ENCODE measurements around the gene PPP1R27. TPM values are rescaled to one million over a fixed set of nuclear protein-coding genes. Genes with fewer than 3 reads are reported as not detected.

Gene PPP1R27, protein sequence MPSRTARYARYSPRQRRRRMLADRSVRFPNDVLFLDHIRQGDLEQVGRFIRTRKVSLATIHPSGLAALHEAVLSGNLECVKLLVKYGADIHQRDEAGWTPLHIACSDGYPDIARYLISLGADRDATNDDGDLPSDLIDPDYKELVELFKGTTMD
- total RNA-seq, result not detected in 2 replicates

GRCh38 chr17:81834831-81835267, at the start of gene PPP1R27:
TSS of gene PPP1R27 (minus strand) at chr17:81835050. CDS start at chr17:81834953, 97 bp downstream.

DNA sequence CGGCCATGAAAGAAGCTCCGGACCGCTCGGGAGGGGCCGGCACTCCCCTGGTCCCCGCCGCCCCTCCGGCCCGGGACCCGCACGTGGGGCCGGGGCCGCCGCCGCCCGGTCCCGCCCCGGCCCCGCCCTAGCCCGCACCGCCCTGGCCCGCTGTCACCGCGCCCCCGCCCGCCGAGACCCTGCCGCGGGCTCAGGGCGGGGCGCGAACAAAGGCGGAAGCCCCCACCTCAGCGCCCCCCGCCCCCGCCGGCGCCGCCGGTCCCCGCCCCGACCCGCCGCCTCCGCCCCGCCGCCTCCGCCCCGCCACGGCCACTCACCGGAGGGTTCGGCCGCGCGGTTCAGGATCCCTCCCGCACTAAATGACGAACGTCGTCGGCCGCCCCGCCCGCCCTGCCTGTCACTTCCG, 36.1 kb upstream of the PPP1R27 start, which contains the start of gene ARHGDIA:
Gene ARHGDIA (minus strand): TSS at position 357 of the 406 bp plus-strand sequence. CDS start 1,407 bp downstream, outside the sequence.

GRCh38 chr17:81859906-81860755, 25.3 kb upstream of the PPP1R27 start, which contains the start of gene P4HB:
TSS of gene P4HB (minus strand) at chr17:81860535. CDS start at chr17:81860471, 64 bp downstream.

DNA sequence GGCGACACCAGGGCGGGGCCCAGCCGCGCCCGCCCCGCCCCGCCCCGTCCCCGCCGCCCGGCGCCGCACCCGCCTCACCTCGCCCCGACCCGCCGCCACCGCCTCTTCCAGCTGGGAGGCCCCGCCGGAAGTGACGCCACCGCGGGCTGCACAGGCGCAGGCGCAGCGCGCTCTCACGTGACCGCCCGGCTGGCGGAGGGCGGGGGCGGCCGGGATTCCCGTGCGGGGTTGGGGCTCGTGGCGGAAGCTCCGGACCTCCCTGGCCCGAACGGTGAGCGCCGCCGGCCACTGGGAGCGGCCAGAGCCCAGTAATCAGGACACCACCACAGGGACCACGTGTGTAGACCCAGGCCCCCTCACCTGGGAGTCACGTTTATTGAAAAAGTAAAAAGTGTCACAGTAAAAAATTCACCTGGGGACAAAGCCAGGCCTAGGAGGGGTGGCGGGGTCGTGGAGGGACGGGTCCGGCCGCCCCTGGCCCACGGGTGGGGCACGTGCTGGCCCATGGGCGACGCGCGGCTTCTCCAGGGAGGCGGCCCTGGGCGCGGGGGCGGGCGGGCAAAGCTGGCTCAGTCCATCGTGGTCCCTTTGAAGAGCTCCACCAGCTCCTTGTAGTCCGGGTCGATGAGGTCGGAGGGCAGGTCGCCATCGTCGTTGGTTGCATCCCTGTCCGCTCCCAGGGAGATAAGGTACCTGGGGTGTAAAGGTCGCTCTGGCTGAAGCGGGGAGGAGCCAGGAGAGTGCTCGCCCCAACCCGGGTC, 1.5 kb downstream of the PPP1R27 start, which contains the start of gene MCRIP1:
Gene MCRIP1 (minus strand): TSS at position 132 of the 761 bp plus-strand sequence. CDS start 8,785 bp downstream, outside the sequence.

DNA sequence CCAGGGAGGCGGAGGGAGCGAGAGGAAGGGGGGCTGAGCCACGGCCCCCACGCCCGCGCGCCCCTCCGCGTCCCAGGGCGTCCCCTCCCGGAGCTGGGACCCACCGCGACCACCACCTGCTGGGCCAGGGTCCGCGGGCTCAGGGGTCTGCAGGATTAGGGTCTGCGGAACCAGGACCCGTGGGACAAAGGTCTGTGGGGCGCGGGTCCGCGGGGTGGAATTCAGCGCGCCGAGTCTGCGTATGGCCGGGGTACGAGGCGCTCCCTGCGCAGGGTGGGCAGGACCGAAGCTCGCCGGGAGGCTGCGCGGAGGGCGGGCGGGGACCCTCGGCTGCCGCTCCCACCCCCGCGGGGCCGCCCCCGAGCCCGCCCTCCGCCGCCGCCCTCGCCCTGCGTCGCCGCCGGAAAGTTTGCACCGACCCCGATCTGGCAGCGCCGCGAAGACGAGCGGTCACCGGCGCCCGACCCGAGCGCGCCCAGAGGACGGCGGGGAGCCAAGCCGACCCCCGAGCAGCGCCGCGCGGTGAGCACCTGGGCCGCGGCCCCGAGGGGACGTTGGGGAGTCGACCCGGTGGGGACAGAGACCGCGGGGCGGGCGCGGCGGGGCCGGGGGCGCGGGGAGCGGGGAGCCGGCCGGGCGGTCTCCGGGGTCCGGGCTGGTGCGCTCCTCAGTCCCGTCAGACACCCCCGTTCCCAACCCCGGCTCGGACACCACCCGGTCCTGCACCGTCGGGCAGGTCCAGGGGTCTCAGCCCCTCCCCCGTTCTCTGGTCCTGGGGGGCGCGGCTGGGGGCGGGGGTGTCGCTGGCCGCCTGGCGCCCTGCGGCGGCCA, 30.9 kb downstream of the PPP1R27 start, which contains the start of gene GCGR:
Gene GCGR (plus strand): TSS at position 423 of the 831 bp plus-strand sequence. CDS start 4,869 bp downstream, outside the sequence.

Other genes starting within 250 kb of the PPP1R27 start
- gene NPLOC4, start 197.9 kb downstream of the PPP1R27 start, total RNA-seq, result 44.7 and 53.7 TPM in 2 replicates
- 0.49 TPM in 1 of 2 replicates, not detected in the other for gene TSPAN10, start 197.9 kb downstream of the PPP1R27 start, total RNA-seq
- gene PDE6G, start 178.5 kb downstream of the PPP1R27 start, total RNA-seq, result not detected in 2 replicates
- gene OXLD1, start 168.4 kb downstream of the PPP1R27 start, total RNA-seq, result 30.6 and 34.2 TPM in 2 replicates
- 11.0 and 18.8 TPM in 2 replicates for gene CCDC137, start 168.3 kb downstream of the PPP1R27 start, total RNA-seq
- 23.4 and 29.4 TPM in 2 replicates for gene ARL16, start 151.3 kb downstream of the PPP1R27 start, total RNA-seq
- 85.4 and 99.3 TPM in 2 replicates for gene HGS, start 151.0 kb downstream of the PPP1R27 start, total RNA-seq
- gene MRPL12, start 131.7 kb downstream of the PPP1R27 start, total RNA-seq, result 82.5 and 175 TPM in 2 replicates
- gene SLC25A10, start 122.8 kb downstream of the PPP1R27 start, total RNA-seq, result 13.2 and 39.5 TPM in 2 replicates
- gene GCGR, start 30.9 kb downstream of the PPP1R27 start, total RNA-seq, result not detected in 2 replicates
- 54.0 and 72.8 TPM in 2 replicates for gene MCRIP1, start 1.8 kb downstream of the PPP1R27 start, total RNA-seq
- gene P4HB, start 25.5 kb upstream of the PPP1R27 start, total RNA-seq, result 1,696 and 1,977 TPM in 2 replicates
- gene ARHGDIA, start 36.3 kb upstream of the PPP1R27 start, total RNA-seq, result 274 and 312 TPM in 2 replicates
- 109 and 236 TPM in 2 replicates for gene ALYREF, start 56.5 kb upstream of the PPP1R27 start, total RNA-seq
- 256 and 274 TPM in 2 replicates for gene ANAPC11, start 56.7 kb upstream of the PPP1R27 start, total RNA-seq
- 3.4 and 3.6 TPM in 2 replicates for gene NPB, start 67.2 kb upstream of the PPP1R27 start, total RNA-seq
- gene PCYT2, start 76.3 kb upstream of the PPP1R27 start, total RNA-seq, result 74.0 and 100 TPM in 2 replicates
- gene SIRT7, start 83.1 kb upstream of the PPP1R27 start, total RNA-seq, result 14.7 and 22.4 TPM in 2 replicates
- gene MAFG, start 92.7 kb upstream of the PPP1R27 start, total RNA-seq, result 10.7 and 15.5 TPM in 2 replicates
- 97.9 and 121 TPM in 2 replicates for gene PYCR1, start 102.2 kb upstream of the PPP1R27 start, total RNA-seq
- gene MYADML2, start 112.2 kb upstream of the PPP1R27 start, total RNA-seq, result not detected in 2 replicates
- not detected in 2 replicates for gene NOTUM, start 126.1 kb upstream of the PPP1R27 start, total RNA-seq
- gene ASPSCR1, start 142.6 kb upstream of the PPP1R27 start, total RNA-seq, result 10.5 and 11.1 TPM in 2 replicates
- gene CENPX, start 187.8 kb upstream of the PPP1R27 start, total RNA-seq, result 69.0 and 245 TPM in 2 replicates
- gene LRRC45, start 188.3 kb upstream of the PPP1R27 start, total RNA-seq, result 6.7 and 20.9 TPM in 2 replicates
- gene RAC3, start 196.6 kb upstream of the PPP1R27 start, total RNA-seq, result 46.6 and 47.7 TPM in 2 replicates
- 118 and 135 TPM in 2 replicates for gene DCXR, start 202.6 kb upstream of the PPP1R27 start, total RNA-seq
- gene RFNG, start 216.8 kb upstream of the PPP1R27 start, total RNA-seq, result 46.4 and 50.3 TPM in 2 replicates
- gene GPS1, start 216.8 kb upstream of the PPP1R27 start, total RNA-seq, result 96.7 and 124 TPM in 2 replicates
- gene DUS1L, start 230.8 kb upstream of the PPP1R27 start, total RNA-seq, result 68.9 and 80.2 TPM in 2 replicates

Measured in hair follicular keratinocyte (primary cell).